ACC112 (cell line): ENCODE results near the gene USP13.
A peak's percentile ranks its signal among the peaks of the same experiment; 100 is the strongest.

Source experiments
- H2AFZ ChIP-seq: fragments of 200-600 bp; sonication (generic); one replicate; pipeline ENCODE4 v1.6.0; 2017; ENCODE audit warnings: antibody characterized with exemption, low read length; ENCODE audit not compliant: unreplicated experiment
- H3K27ac ChIP-seq: fragments of 200-600 bp; sonication (generic); 2 replicates; pipeline ENCODE4 v1.5.1; 2014; ENCODE audit warnings: low read depth, mild to moderate bottlenecking, antibody characterized with exemption, low read length, moderate library complexity
- H3K27me3 ChIP-seq: fragments of 200-600 bp; sonication (generic); 2 replicates; pipeline ENCODE4 v1.6.1; 2014; ENCODE audit warnings: mild to moderate bottlenecking, antibody characterized with exemption, low read length, moderate library complexity, mixed read lengths; ENCODE audit not compliant: insufficient read depth
- H3K36me3 ChIP-seq: fragments of 200-600 bp; sonication (generic); 2 replicates; pipeline ENCODE4 v1.6.1; 2016; ENCODE audit warnings: mild to moderate bottlenecking, antibody characterized with exemption, low read length, moderate library complexity, mixed read lengths; ENCODE audit not compliant: insufficient read depth
- H3K4me1 ChIP-seq: fragments of 200-600 bp; sonication (generic); one replicate; pipeline ENCODE4 v1.6.1; 2016; ENCODE audit warnings: low read length, mixed read lengths; ENCODE audit not compliant: insufficient read depth, unreplicated experiment, control insufficient read depth
- H3K4me3 ChIP-seq: fragments of 200-600 bp; sonication (generic); 2 replicates; pipeline ENCODE4 v1.5.1; 2014; ENCODE audit warnings: mild to moderate bottlenecking, low read depth, low read length
- H3K79me2 ChIP-seq: fragments of 200-600 bp; sonication (generic); one replicate; pipeline ENCODE4 v1.6.0; 2016; ENCODE audit warnings: low read length; ENCODE audit not compliant: control insufficient read depth, unreplicated experiment, insufficient read depth

USP13 gene

DNA sequence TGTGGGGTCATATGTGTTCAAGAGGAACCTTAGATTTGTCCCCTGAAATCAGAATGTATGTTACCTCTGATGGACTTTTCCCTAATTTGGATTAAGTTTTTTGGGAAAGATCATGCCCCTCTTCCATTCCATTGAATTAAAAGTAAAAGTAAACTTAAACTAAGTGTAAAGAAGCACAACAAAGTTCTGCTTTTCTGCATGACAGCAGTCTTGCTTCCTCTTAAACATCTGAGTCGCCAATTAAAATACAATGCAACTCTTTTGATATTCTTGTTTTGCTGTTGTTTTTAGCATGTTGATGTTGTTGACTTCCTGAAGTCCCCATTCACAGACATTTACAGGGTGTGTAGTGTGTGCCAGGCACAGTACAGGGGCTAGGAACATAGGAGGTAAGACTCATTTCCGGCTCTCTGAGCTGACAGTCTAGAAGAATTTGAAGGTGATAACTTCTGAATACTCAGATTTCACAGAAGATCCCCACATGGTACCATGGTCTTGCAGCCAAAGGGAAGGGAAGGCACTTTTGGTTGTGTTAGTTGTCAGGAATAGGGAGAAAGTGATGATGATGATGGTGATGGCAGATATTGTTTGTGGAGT lies 45.0 kb downstream of the USP13 start:
- no peak overlapping the region for H2AFZ ChIP-seq
- H3K27me3 ChIP-seq, result no peaks in the 10 kb centered on the region
- H3K27ac ChIP-seq, result no peak overlapping the region
- H3K79me2 ChIP-seq, result peaks cover 5% of the 10 kb centered on the region
- no peaks in the 10 kb centered on the region for H3K4me1 ChIP-seq
- H3K4me3 ChIP-seq, result no peak overlapping the region
- H3K36me3 ChIP-seq, result no peaks in the 10 kb centered on the region

DNA sequence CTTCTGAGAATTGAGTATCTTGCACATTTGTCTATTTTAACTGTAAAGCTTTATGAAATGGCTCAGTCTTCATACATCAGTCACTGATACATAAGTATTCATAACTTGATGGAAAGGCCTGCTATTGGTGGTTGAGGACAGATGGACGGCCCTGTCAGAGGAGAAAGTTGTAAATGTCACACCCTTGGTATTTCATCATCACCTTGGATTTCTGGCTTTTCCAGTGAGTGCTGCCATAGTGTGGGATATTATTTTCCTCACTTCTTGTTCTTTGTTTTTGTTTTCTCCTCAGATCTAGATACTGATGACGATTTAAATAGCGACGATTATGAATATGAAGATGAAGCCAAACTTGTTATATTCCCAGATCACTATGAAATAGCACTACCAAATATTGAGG lies 47.9 kb downstream of the USP13 start:
- H3K27me3 ChIP-seq, result no peaks in the 10 kb centered on the region
- H3K36me3 ChIP-seq, result no peaks in the 10 kb centered on the region
- H2AFZ ChIP-seq, result no peak overlapping the region
- H3K27ac ChIP-seq, result no peak overlapping the region
- no peaks in the 10 kb centered on the region for H3K4me1 ChIP-seq
- H3K4me3 ChIP-seq, result no peak overlapping the region
- peaks cover 5% of the 10 kb centered on the region for H3K79me2 ChIP-seq

DNA sequence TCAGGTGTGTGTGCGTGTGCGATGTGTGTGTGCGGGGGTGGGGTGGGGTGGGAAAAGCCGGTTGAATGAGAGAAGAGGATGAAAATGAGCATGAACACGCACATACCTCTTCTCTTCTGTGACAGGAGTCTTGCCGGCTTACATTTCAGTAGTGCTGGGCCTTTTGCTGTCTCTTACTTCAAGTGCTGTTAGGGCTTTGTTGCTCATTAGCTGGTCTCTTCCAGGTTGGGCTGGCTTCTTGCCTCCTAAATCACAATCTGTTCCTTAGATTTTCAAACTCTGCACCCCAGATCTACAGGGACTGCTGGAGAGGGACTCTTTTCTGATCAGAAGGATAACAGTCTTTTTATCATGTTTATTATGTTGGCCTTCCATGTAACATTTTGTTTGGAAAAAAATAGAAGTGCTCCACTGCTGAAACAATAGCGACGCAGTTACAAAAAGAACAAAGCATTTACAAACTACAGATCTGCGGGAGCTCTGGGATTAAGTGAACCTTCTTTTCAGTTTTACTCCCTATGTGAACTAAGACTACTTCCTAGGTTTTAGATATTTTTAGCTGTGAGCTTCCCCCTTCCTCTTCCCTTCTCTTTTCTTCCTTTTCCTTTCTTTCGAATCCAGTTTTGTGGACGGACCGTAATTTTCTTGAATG lies 48.5 kb downstream of the USP13 start:
- Histone ChIP-seq H3K4me3 (no peak overlapping the region), H3K27ac (no peak overlapping the region), H3K27me3 (no peaks in the 10 kb centered on the region), H3K36me3 (no peaks in the 10 kb centered on the region), H3K79me2 (peaks cover 5% of the 10 kb centered on the region), H2AFZ (no peak overlapping the region), H3K4me1 (no peaks in the 10 kb centered on the region)

DNA sequence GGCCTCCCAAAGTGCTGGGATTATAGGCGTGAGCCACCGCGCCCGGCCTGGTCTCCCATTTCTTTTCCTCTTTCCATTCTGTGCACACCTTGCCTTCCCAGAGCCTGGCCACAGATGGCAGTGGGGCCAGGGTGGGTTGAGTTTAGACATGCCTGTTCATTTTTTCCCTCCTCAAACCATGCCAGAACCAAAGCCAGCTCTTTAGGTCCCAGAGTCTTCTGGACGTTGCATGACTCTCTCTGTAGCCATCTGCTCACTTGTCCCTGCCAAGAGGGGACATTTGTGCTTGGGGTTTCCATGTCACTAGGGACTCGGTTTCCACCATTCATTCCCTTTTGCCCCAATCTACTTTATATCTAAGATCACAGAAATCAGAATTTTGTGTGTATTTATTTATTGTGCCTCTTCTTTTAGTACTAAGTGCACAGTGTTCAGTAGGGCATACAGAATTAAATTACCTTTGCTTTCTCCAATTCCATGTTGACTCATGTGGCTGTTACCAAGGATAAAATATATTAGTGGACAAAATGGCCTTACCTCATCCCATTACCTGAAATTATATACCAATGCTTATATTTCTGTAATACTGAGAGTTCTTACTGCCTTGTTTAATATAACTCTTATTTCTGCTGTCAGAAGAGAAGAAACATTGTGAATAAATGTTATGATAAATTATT lies 49.6 kb downstream of the USP13 start:
- Histone ChIP-seq H3K4me3 (no peak overlapping the region), H2AFZ (no peak overlapping the region), H3K4me1 (no peaks in the 10 kb centered on the region), H3K79me2 (peaks cover 3% of the 10 kb centered on the region), H3K36me3 (no peaks in the 10 kb centered on the region), H3K27ac (no peak overlapping the region), H3K27me3 (no peaks in the 10 kb centered on the region)

DNA sequence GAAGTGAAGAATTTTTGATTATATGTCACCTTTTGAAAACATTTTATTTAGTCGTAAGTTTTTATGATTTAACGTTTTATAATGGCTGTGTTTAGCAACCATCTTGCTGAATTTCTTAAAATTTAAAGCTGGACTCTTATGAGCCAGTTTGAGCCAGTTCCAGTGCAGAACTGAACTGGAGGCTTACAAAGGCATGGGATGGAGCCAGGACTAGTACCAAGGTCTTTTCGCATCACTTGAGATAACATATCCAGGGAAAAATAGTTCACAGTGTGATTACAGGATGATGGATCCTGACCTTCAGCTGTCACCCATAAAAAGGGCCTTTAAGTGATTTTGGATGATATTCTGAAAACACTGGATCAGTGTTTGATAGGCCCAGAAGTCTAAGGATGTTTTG lies 51.0 kb downstream of the USP13 start:
- H2AFZ ChIP-seq, result no peak overlapping the region
- peaks cover 3% of the 10 kb centered on the region for H3K79me2 ChIP-seq
- no peaks in the 10 kb centered on the region for H3K27me3 ChIP-seq
- H3K4me3 ChIP-seq, result no peak overlapping the region
- H3K4me1 ChIP-seq, result no peaks in the 10 kb centered on the region
- H3K36me3 ChIP-seq, result no peaks in the 10 kb centered on the region
- H3K27ac ChIP-seq, result no peak overlapping the region

DNA sequence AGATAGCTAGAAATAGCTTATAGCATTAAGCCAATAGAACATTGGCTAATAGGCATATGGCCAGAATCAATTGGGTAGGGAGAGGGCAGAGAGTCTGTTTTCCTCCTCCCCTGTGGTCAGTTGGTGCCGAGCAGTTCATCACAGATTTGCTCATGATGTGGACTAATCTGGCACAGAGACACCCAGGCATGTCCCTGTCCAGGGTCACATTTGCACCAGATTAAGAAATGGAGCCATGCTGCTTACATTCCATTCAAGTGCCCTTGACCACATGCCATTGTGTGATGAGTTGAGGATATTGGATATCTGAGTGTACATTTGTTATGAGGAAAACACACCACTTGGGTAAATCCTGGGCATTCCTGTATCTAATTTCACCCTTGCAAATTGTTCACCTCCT lies 53.4 kb downstream of the USP13 start:
- Histone ChIP-seq H3K36me3 (peaks cover 4% of the 10 kb centered on the region; the same call in 1 of the 2 replicates), H3K79me2 (no peaks in the 10 kb centered on the region), H3K27me3 (no peaks in the 10 kb centered on the region), H3K4me3 (no peak overlapping the region), H3K4me1 (no peaks in the 10 kb centered on the region), H2AFZ (no peak overlapping the region), H3K27ac (no peak overlapping the region)

DNA sequence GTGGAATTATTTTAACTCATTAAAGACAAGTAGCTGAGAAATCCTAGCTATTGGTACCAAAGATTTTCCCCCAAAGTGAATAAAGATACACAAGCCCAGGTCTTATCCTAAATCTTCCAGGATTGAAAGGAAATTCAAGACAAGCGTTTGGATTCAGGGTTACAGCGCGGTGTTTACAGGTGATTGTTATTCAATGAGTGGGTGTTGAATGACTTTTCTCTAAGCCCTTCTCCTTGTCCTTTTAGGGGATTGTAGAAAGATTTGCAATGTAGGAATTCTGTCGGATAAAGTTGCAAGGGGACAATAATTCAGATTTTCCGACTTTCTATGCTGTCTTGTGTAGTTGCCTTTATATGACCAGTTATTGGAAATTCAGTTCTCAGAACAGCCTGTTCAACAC lies 57.2 kb downstream of the USP13 start:
- Histone ChIP-seq H3K27ac (no peak overlapping the region), H3K27me3 (no peaks in the 10 kb centered on the region), H3K36me3 (peaks cover 4% of the 10 kb centered on the region; the same call in 1 of the 2 replicates), H2AFZ (no peak overlapping the region), H3K79me2 (no peaks in the 10 kb centered on the region), H3K4me1 (peaks cover 5% of the 10 kb centered on the region), H3K4me3 (no peak overlapping the region)

DNA sequence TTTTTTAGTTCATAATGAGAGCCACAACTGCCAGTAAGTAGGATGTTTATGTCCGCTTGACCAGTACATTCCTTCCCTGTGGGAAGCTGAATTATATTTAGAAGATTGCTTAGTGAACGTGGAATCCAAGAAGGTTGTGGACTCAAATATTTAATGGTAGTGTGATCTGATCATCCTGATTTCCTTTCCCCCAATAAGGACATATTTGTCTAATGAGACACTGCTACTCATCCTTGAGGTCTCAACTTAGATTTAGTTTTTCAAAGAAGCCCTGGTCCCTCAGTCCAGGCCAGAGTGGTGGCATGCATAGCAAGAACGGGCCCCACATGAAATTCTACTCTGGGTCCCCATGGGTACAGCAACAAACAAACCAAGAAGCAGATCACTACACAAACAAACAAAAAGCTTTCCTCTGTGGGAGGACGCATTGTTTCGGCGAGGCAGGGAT lies 60.8 kb downstream of the USP13 start:
- no peak overlapping the region for H3K4me3 ChIP-seq
- H3K4me1 ChIP-seq, result peaks cover 17% of the 10 kb centered on the region
- H3K27me3 ChIP-seq, result no peaks in the 10 kb centered on the region
- peaks cover 4% of the 10 kb centered on the region; the same call in 1 of the 2 replicates for H3K36me3 ChIP-seq
- H3K79me2 ChIP-seq, result no peaks in the 10 kb centered on the region
- H2AFZ ChIP-seq, result no peak overlapping the region
- no peak overlapping the region; the same call in 1 of the 2 replicates for H3K27ac ChIP-seq

DNA sequence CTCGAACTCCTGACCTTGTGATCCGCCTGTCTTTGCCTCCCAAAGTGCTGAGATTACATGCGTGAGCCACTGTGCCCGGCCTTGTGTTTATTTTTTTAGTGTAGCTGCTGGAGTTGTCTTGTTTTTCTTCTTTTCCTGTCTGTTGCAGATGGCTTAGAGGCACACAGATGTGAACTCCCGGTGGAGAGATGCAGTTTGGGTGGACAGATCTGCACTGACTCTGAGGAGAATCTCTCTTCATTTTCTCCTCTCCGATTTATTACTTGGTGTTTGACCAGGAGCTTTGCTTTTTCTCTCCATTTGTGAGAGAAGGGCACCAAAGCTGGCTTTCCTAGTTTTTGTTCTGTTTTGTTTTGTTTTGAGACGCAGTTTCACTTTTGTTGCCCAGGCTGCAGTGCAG lies 62.7 kb downstream of the USP13 start:
- H3K4me1 ChIP-seq, result peaks cover 17% of the 10 kb centered on the region
- no peak overlapping the region for H2AFZ ChIP-seq

DNA sequence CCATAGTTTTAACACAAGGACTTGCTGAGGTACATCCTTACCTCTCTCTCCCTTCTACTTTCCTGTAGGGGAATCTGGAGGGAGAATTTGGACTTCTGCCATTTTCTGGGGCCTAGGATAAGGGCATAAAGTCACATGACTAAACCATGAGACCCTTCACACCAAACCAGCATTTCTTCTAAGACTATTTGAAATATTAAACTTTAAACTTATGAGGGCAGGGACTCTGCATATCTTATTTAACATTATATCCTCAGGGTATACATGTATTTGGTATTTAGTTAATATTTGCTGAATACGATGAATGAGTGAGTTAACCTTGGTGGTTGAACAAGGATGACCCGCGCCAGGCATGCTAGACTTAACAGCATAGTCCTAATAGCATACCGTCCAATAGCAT lies 63.4 kb downstream of the USP13 start:
- Histone ChIP-seq H3K36me3 (peaks cover under 1% of the 10 kb centered on the region; the same call in 1 of the 2 replicates), H3K79me2 (no peaks in the 10 kb centered on the region), H3K27ac (peak overlapping the region; percentile 42), H2AFZ (no peak overlapping the region), H3K4me3 (no peak overlapping the region), H3K4me1 (peaks cover 17% of the 10 kb centered on the region), H3K27me3 (no peaks in the 10 kb centered on the region)

More for the DNA sequence above, 62.7 kb downstream of the USP13 start:
- H3K79me2 ChIP-seq, result no peaks in the 10 kb centered on the region
- no peak overlapping the region for H3K4me3 ChIP-seq
- H3K36me3 ChIP-seq, result peaks cover under 1% of the 10 kb centered on the region; the same call in 1 of the 2 replicates
- H3K27me3 ChIP-seq, result no peaks in the 10 kb centered on the region
- H3K27ac ChIP-seq, result no peak overlapping the region
